Endothelial cell of umbilical vein (primary cell): Measurements from ENCODE around the gene OR10W1. TPM values are rescaled to one million over a fixed set of nuclear protein-coding genes. Genes with fewer than 3 reads are reported as not detected.

Source experiments
- BruUV-seq: library from RNA; stranded (reverse); fragments of 400-500 nt; replicated peaks from 2 replicates; lab custom pipeline; 2021; lab: Mats Ljungman, UMichigan
- CTCF ChIA-PET: fragments of 300-600, 350-600 bp; sonication (Branson Sonifier 250); formaldehyde crosslinking; loops from one replicate; lab custom pipeline; 2021; ENCODE audit warnings: antibody characterized with exemption, inconsistent platforms; lab: Charles Lee
- POLR2A ChIA-PET: fragments of 300-600, 350-600 bp; sonication (Branson Sonifier 250); formaldehyde crosslinking; loops from one replicate; lab custom pipeline; 2021; ENCODE audit warnings: antibody characterized with exemption, inconsistent platforms; lab: Charles Lee
- DNase-seq: peaks from one replicate; pipeline ENCODE4 v3.0.0-alpha.2; 2011; ENCODE audit warnings: low read depth, low spot score
- FAIRE-seq: peaks from 2 replicates; lab custom pipeline; 2011; peaks lifted over from hg19 to GRCh38; lab: Jason Lieb, UNC
- H2AFZ ChIP-seq: 2 replicates; pipeline ENCODE4 v1.6.0; 2012; ENCODE audit warnings: low read depth, low read length, control low read depth, inconsistent platforms
- H3K27ac ChIP-seq: 2 replicates; pipeline ENCODE4 v1.5.1; 2011; ENCODE audit warnings: low read depth, mild to moderate bottlenecking, control low read depth, low read length, moderate library complexity; ENCODE audit not compliant: insufficient read depth
- H3K27me3 ChIP-seq, 2 experiments: 2 replicates each; pipeline versions ENCODE4 v1.6.0 to v1.6.1; 2011; ENCODE audit warnings: low read length in 2 of 2, mixed read lengths in 1 of 2; ENCODE audit not compliant: control insufficient read depth in 2 of 2, insufficient read depth in 2 of 2
- H3K36me3 ChIP-seq, 2 experiments: 2 replicates in 1 of 2; 3 replicates in 1 of 2; pipeline ENCODE4 v1.5.1; 2011; ENCODE audit warnings: low read length in 2 of 2, mild to moderate bottlenecking in 1 of 2, moderate library complexity in 1 of 2; ENCODE audit not compliant: control insufficient read depth in 2 of 2, insufficient read depth in 2 of 2; ENCODE audit errors: extremely low read depth in 1 of 2
- H3K4me1 ChIP-seq: 3 replicates; pipeline ENCODE4 v1.5.1; 2011; ENCODE audit warnings: mild to moderate bottlenecking, low read length; ENCODE audit not compliant: control insufficient read depth, insufficient read depth; ENCODE audit errors: extremely low read depth
- H3K4me2 ChIP-seq: 2 replicates; pipeline ENCODE4 v1.6.1; 2011; ENCODE audit warnings: low read length, control low read depth, mixed read lengths; ENCODE audit not compliant: insufficient read depth
- H3K4me3 ChIP-seq, 3 experiments: fragments of 200-600 bp in 1 of 3; sonication (generic), shearing (Covaris generic) in 1 of 3; replicated peaks in 1 of 3; 2 replicates each; pipeline ENCODE4 v1.5.1; 2011 to 2016; ENCODE audit warnings: control low read depth in 3 of 3, low read length in 3 of 3, mild to moderate bottlenecking in 2 of 3, inconsistent platforms in 1 of 3, low read depth in 1 of 3, moderate library complexity in 1 of 3; ENCODE audit not compliant: insufficient read depth in 1 of 3
- H3K79me2 ChIP-seq: 2 replicates; pipeline ENCODE4 v1.6.0; 2012; ENCODE audit warnings: low read length, inconsistent platforms; ENCODE audit not compliant: control insufficient read depth, insufficient read depth
- H3K9ac ChIP-seq: replicated peaks from 2 replicates; pipeline ENCODE3; 2011; ENCODE audit warnings: low read length, control low read depth; ENCODE audit not compliant: insufficient read depth; ENCODE audit errors: extremely low read depth
- H3K9me1 ChIP-seq: replicated peaks from 3 replicates; pipeline ENCODE4 v1.6.0; 2011; ENCODE audit warnings: mild to moderate bottlenecking, low read length; ENCODE audit not compliant: control insufficient read depth, insufficient read depth; ENCODE audit errors: extremely low read depth
- H3K9me3 ChIP-seq: replicated peaks from 2 replicates; pipeline ENCODE4 v1.5.1; 2012; ENCODE audit warnings: low read length, inconsistent platforms; ENCODE audit not compliant: control insufficient read depth, insufficient read depth
- H4K20me1 ChIP-seq: replicated peaks from 2 replicates; pipeline ENCODE3; 2011; ENCODE audit warnings: mild to moderate bottlenecking, low read length; ENCODE audit not compliant: control insufficient read depth, insufficient read depth; ENCODE audit errors: extremely low read depth
- FOS ChIP-seq: IDR thresholded peaks from 2 replicates; pipeline ENCODE4 v1.6.1; 2011; ENCODE audit warnings: mild to moderate bottlenecking, low read length, moderate library complexity, borderline replicate concordance; ENCODE audit not compliant: insufficient read depth
- GATA2 ChIP-seq: IDR thresholded peaks from 2 replicates; pipeline ENCODE4 v1.7.0; 2011; ENCODE audit warnings: low read depth, mild to moderate bottlenecking, moderate library complexity, mixed read lengths, low read length; ENCODE audit not compliant: insufficient read length, insufficient read depth
- JUN ChIP-seq: IDR thresholded peaks from 2 replicates; pipeline ENCODE4 v1.6.1; 2011; ENCODE audit warnings: borderline replicate concordance, low read depth; ENCODE audit not compliant: insufficient read length, insufficient read depth
- MYC ChIP-seq: IDR thresholded peaks from one replicate; pipeline ENCODE4 v1.6.1; 2011; ENCODE audit warnings: mild to moderate bottlenecking, low read depth, low read length
- POLR2A ChIP-seq: IDR thresholded peaks from 2 replicates; pipeline ENCODE4 v1.6.1; 2012; ENCODE audit warnings: low read depth, mild to moderate bottlenecking, control low read depth, low read length
- POLR2AphosphoS5 ChIP-seq: IDR thresholded peaks from 2 replicates; pipeline ENCODE4 v1.6.1; 2012; ENCODE audit warnings: low read depth, mild to moderate bottlenecking, control low read depth, low read length, moderate library complexity; ENCODE audit not compliant: insufficient read depth
- dilution Hi-C: fragments of 300-500 bp; cut with MboI; formaldehyde crosslinking; loops from one replicate; pipeline ENCODE4 v1.15.0; 2019; ENCODE audit warnings: low sequenced_read_pairs; ENCODE audit not compliant: extremely low pct_ligation_motif_present
- intact Hi-C: fragments of 100-400 bp; cut with micrococcal nuclease; formaldehyde crosslinking; loops from one replicate; pipeline ENCODE4 v1.10.0; 2022
- polyA plus RNA-seq, 4 experiments: library from polyadenylated mRNA; depleted of rRNA in 3 of 4; stranded (reverse) in 3 of 4; unstranded in 1 of 4; fragments of >200 nt; gene quantifications; 2 replicates each; pipeline versions ENCODE4 v1.2.1 to v1.2.3, GENCODE V29; 2011 to 2012; ENCODE audit warnings: missing spikeins in 1 of 4
- total RNA-seq: library from RNA; stranded (reverse); gene quantifications from 2 replicates; pipeline ENCODE4 v1.2.3, GENCODE V29; 2021
- TF ChIP-seq, protein P1 (sequence below), 2 donors: IDR thresholded peaks; 1 replicate in 1 of 2; 2 replicates in 1 of 2; pipeline ENCODE4 v1.5.1; 2011; ENCODE audit warnings: low read length in 2 of 2, mild to moderate bottlenecking in 2 of 2, moderate library complexity in 2 of 2, control low read depth in 1 of 2, inconsistent platforms in 1 of 2, low read depth in 1 of 2; ENCODE audit not compliant: insufficient read depth in 1 of 2; ENCODE audit errors: extremely low read depth in 1 of 2
- TF ChIP-seq, protein P2 (sequence below): IDR thresholded peaks from 2 replicates; pipeline ENCODE4 v1.6.1; 2011; ENCODE audit not compliant: insufficient read depth, insufficient read length

Gene OR10W1
- total and polyA plus RNA-seq, 2 donors (not counting 3 experiments of a cell fraction or from before 2014, with no cell fraction given): not detected

DNA sequence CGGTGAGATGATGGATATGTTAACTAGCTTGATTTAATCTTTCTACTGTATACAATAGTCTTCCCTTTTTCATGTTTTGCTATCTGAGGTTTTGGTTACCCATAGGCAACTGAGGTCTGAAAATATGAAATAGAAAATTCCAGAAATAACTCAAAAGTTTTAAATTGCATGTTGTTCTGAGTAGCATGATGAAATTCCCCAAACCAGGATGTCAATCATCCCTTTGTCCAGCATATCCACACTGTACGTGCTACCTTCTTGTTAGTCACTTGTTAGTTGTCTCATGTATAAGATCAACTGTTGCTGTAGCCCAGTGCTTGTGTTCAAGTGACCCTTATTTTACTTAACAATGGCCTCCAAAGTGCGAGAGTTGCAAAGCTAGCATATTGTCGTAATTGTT lies 21.2 kb upstream of the OR10W1 start:
- no peak for TF ChIP-seq POLR2AphosphoS5
- TF ChIP-seq JUN: no peak
- TF ChIP-seq, protein P1, sequence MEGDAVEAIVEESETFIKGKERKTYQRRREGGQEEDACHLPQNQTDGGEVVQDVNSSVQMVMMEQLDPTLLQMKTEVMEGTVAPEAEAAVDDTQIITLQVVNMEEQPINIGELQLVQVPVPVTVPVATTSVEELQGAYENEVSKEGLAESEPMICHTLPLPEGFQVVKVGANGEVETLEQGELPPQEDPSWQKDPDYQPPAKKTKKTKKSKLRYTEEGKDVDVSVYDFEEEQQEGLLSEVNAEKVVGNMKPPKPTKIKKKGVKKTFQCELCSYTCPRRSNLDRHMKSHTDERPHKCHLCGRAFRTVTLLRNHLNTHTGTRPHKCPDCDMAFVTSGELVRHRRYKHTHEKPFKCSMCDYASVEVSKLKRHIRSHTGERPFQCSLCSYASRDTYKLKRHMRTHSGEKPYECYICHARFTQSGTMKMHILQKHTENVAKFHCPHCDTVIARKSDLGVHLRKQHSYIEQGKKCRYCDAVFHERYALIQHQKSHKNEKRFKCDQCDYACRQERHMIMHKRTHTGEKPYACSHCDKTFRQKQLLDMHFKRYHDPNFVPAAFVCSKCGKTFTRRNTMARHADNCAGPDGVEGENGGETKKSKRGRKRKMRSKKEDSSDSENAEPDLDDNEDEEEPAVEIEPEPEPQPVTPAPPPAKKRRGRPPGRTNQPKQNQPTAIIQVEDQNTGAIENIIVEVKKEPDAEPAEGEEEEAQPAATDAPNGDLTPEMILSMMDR (IDR thresholded peaks at IDR 0.05; ENCODE audit: extremely low read depth in 1 of 2, insufficient read depth in 1 of 2, low read depth in 1 of 2, low read length in 2 of 2): no peak
- TF ChIP-seq, protein P2, sequence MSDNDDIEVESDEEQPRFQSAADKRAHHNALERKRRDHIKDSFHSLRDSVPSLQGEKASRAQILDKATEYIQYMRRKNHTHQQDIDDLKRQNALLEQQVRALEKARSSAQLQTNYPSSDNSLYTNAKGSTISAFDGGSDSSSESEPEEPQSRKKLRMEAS: no peak
- TF ChIP-seq MYC: no peak
- no peak for TF ChIP-seq POLR2A
- no peak for TF ChIP-seq FOS
- TF ChIP-seq GATA2: no peak
- intact Hi-C loops: loop anchor here (5.0 kb wide), 1 partner anchor 457 kb away; no protein-coding TSS in a partner anchor

More for the DNA sequence above, 21.2 kb upstream of the OR10W1 start:
- Histone ChIP-seq H3K4me3 (no peak overlapping the region), H3K27ac (no peak overlapping the region), H3K27me3 (no peaks in the 10 kb centered on the region), H3K79me2 (no peaks in the 10 kb centered on the region), H3K9me1 (no peaks in the 10 kb centered on the region), H3K9me3 (no peaks in the 10 kb centered on the region), H3K4me1 (no peaks in the 10 kb centered on the region), H2AFZ (no peak overlapping the region), H3K4me2 (no peak overlapping the region), H3K9ac (no peak overlapping the region), H3K36me3 (no peaks in the 10 kb centered on the region), H4K20me1 (no peaks in the 10 kb centered on the region)
- BruUV-seq: no TSS peak
- dilution Hi-C loops: no loop called here
- FAIRE-seq: no peak
- CTCF ChIA-PET: interaction anchor here (1.0 to 1.1 kb wide), 2 partner anchors 459 to 538 kb away, joined by 3 read pairs; partner anchors contain the start of gene BTBD18
- no peak for DNase-seq
- POLR2A ChIA-PET: no interaction called here
